Measurements from ENCODE around the gene NUMB. TPM values are rescaled to one million over a fixed set of nuclear protein-coding genes. Genes with fewer than 3 reads are reported as not detected.

NUMB gene
- total RNA-seq, 1 donor from 2014 or later, result 218 TPM

DNA sequence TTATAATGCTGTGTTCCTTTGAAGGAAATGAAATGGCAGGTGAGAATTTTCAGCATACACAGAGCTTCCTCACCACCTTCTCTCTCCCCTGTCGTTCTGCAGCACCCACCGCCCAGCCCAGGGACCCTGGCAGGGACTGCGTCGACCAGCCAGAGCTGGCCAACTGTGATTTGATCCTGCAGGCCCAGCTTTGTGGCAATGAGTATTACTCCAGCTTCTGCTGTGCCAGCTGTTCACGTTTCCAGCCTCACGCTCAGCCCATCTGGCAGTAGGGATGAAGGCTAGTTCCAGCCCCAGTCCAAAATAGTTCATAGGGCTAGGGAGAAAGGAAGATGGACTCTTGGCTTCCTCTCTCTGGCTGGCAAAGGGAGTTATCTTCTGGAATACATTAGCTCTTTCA, 186.0 kb downstream of the NUMB start:
- no peak for DNase-seq (ENCODE audit: low spot score)
- Mint-ChIP-seq H3K9me3 (ENCODE audit: unreplicated experiment) (no peaks in the 10 kb centered on the region), H3K27ac (ENCODE audit: unreplicated experiment) (peak overlapping the region; percentile 21), H3K27me3 (ENCODE audit: unreplicated experiment) (peaks cover 22% of the 10 kb centered on the region), H3K4me3 (ENCODE audit: unreplicated experiment) (no peak overlapping the region), H3K4me1 (ENCODE audit: unreplicated experiment) (peaks cover 32% of the 10 kb centered on the region), H3K36me3 (ENCODE audit: low read depth, unreplicated experiment) (peaks cover 49% of the 10 kb centered on the region)
- TF ChIP-seq, protein P1, sequence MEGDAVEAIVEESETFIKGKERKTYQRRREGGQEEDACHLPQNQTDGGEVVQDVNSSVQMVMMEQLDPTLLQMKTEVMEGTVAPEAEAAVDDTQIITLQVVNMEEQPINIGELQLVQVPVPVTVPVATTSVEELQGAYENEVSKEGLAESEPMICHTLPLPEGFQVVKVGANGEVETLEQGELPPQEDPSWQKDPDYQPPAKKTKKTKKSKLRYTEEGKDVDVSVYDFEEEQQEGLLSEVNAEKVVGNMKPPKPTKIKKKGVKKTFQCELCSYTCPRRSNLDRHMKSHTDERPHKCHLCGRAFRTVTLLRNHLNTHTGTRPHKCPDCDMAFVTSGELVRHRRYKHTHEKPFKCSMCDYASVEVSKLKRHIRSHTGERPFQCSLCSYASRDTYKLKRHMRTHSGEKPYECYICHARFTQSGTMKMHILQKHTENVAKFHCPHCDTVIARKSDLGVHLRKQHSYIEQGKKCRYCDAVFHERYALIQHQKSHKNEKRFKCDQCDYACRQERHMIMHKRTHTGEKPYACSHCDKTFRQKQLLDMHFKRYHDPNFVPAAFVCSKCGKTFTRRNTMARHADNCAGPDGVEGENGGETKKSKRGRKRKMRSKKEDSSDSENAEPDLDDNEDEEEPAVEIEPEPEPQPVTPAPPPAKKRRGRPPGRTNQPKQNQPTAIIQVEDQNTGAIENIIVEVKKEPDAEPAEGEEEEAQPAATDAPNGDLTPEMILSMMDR (IDR thresholded peaks at IDR 0.05; ENCODE audit: unreplicated experiment), result no peak

DNA sequence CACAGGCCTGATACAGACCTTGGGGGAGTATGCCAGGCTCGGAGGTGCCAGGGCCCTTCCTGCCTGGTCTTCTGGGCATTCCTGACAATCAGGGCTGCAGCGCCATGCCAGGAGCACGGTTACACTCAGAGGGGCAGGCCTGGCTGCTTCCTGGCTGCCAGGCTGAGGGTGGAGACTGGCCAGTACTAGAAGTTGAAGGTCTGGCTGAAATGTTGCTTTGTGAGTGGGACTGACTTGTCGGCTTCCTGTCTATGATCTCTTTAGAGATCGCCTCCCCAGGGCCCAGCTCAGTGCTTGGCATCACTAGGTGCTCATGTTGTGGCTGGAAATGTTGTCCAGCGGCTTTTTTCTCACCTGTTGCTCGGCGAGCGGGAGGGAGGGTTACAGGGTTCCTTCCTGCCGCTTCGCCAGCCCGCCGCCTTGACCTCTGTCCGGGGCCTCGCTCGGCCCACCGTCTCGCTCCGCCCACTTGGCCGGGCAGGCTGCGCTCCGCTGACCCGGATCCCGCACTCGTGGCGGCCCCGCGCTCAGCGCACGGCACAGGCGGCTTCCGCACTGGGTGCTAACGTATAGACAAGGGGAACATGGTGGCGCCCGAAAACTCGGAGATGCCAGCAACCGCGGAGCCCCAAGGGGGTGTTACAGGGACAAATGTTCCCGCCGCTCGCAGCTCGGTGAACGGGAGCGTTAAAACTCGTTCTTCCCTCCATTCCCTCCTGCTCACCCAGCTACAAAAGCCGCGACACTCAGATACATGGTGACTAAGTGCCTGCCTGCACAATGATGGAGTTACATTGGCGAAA, 188.4 kb downstream of the NUMB start:
- Mint-ChIP-seq H3K27ac (ENCODE audit: unreplicated experiment) (peak overlapping the region; percentile 70), H3K27me3 (ENCODE audit: unreplicated experiment) (peaks cover 30% of the 10 kb centered on the region), H3K36me3 (ENCODE audit: low read depth, unreplicated experiment) (peaks cover 43% of the 10 kb centered on the region), H3K9me3 (ENCODE audit: unreplicated experiment) (no peaks in the 10 kb centered on the region), H3K4me1 (ENCODE audit: unreplicated experiment) (peaks cover 25% of the 10 kb centered on the region), H3K4me3 (ENCODE audit: unreplicated experiment) (peak overlapping the region; percentile 59)
- peak; percentile 38 for DNase-seq (ENCODE audit: low spot score)
- TF ChIP-seq, protein P1 (IDR thresholded peaks at IDR 0.05; ENCODE audit: unreplicated experiment), result no peak

DNA sequence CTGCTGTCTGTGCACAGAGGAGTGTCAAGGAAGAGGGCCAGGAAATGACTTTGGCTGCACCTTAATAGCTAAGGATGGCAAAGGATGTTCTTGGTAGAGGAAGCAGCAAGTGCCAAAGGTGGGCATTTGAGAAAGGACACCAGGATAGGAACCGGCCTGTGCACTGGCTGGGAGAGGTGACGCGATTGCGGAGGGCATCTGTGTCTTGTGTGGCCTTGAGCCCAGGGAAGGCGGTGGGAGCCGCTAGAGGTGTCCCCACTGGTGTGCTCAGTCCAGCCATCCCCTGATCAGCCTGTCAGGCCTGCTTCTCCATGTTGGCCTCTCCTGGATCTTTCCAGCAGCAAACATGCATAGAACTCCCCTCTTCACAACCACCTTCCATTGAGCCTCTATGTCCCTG, 190.9 kb downstream of the NUMB start:
- no peaks in the 10 kb centered on the region for H3K9me3 Mint-ChIP-seq (ENCODE audit: unreplicated experiment)
- no peak for DNase-seq (ENCODE audit: low spot score)
- H3K4me1 Mint-ChIP-seq (ENCODE audit: unreplicated experiment), result peaks cover 27% of the 10 kb centered on the region
- no peak overlapping the region for H3K4me3 Mint-ChIP-seq (ENCODE audit: unreplicated experiment)
- H3K27me3 Mint-ChIP-seq (ENCODE audit: unreplicated experiment), result peaks cover 37% of the 10 kb centered on the region
- peak overlapping the region; percentile 3 for H3K27ac Mint-ChIP-seq (ENCODE audit: unreplicated experiment)
- peaks cover 29% of the 10 kb centered on the region for H3K36me3 Mint-ChIP-seq (ENCODE audit: low read depth, unreplicated experiment)
- TF ChIP-seq, protein P1 (IDR thresholded peaks at IDR 0.05; ENCODE audit: unreplicated experiment), result no peak

DNA sequence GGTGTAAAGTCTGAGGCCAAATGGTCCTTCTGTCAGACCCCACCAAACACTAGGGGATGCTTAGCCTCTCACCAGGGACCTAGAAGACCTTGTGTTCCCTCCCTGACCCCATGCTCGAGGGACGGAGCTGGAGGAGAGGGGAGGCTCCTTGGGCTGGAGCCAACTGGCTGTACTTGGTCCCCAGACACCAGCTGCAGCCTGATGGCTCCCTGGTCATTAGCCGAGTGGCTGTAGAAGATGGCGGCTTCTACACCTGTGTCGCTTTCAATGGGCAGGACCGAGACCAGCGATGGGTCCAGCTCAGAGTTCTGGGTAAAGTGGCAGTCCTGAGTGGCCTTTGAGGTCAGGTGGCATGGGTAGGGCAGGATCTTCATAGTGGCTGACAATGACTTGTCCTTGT, 192.0 kb downstream of the NUMB start:
- DNase-seq (ENCODE audit: low spot score), result no peak
- no peak overlapping the region for H3K4me3 Mint-ChIP-seq (ENCODE audit: unreplicated experiment)
- H3K27ac Mint-ChIP-seq (ENCODE audit: unreplicated experiment), result no peak overlapping the region
- peaks cover 39% of the 10 kb centered on the region for H3K27me3 Mint-ChIP-seq (ENCODE audit: unreplicated experiment)
- peaks cover 21% of the 10 kb centered on the region for H3K36me3 Mint-ChIP-seq (ENCODE audit: low read depth, unreplicated experiment)
- no peaks in the 10 kb centered on the region for H3K9me3 Mint-ChIP-seq (ENCODE audit: unreplicated experiment)
- TF ChIP-seq, protein P1 (IDR thresholded peaks at IDR 0.05; ENCODE audit: unreplicated experiment), result no peak
- peaks cover 22% of the 10 kb centered on the region for H3K4me1 Mint-ChIP-seq (ENCODE audit: unreplicated experiment)

DNA sequence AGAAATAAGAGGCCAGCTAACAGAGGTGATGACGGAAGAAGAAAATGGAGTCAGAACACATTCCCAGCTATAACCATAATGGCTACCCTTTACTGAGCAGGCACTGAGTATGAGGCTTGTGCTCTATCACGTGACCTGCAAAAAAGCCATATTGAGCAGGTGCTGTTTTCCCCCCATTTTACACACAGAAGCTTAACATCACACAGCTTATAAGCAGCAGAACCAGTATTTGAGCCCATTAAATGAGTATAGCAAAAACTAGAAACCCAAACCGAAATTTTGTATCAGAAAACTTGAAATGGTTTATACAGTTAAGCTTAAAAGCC, 192.7 kb downstream of the NUMB start:
- Mint-ChIP-seq H3K27ac (ENCODE audit: unreplicated experiment) (no peak overlapping the region), H3K27me3 (ENCODE audit: unreplicated experiment) (peaks cover 42% of the 10 kb centered on the region), H3K4me1 (ENCODE audit: unreplicated experiment) (peaks cover 17% of the 10 kb centered on the region), H3K4me3 (ENCODE audit: unreplicated experiment) (no peak overlapping the region), H3K9me3 (ENCODE audit: unreplicated experiment) (no peaks in the 10 kb centered on the region), H3K36me3 (ENCODE audit: low read depth, unreplicated experiment) (peaks cover 16% of the 10 kb centered on the region)
- TF ChIP-seq, protein P1 (IDR thresholded peaks at IDR 0.05; ENCODE audit: unreplicated experiment), result no peak
- no peak for DNase-seq (ENCODE audit: low spot score)

All from endothelial cell (in vitro differentiated cells).